ENCODE data around the gene HPGD.
"Not testable (repeated sequence)": the region's sequence is repeated elsewhere in the genome, so short reads cannot be mapped to it uniquely, and the experiment has no call there.

The HPGD gene

DNA sequence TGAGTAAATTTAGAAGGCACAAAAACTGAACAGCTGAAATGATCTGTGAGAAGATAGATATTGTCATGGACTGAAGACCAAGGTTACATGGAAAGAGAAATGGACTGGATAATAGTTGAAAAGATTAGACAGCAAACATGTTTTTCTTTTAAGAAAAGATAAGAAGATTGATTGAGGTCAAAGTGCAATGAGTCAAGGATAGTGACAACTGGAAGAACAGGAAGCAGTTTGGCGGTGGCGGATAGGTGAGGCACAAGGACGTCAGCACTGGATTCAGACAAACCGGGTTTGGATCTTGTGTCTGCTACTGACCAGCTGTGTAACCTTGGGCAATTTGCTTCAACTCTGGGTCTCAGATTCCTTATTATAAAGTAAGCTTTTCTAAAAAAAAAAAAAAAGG lies 2.0 kb upstream of the HPGD start:
- no peak for DNase-seq

DNA sequence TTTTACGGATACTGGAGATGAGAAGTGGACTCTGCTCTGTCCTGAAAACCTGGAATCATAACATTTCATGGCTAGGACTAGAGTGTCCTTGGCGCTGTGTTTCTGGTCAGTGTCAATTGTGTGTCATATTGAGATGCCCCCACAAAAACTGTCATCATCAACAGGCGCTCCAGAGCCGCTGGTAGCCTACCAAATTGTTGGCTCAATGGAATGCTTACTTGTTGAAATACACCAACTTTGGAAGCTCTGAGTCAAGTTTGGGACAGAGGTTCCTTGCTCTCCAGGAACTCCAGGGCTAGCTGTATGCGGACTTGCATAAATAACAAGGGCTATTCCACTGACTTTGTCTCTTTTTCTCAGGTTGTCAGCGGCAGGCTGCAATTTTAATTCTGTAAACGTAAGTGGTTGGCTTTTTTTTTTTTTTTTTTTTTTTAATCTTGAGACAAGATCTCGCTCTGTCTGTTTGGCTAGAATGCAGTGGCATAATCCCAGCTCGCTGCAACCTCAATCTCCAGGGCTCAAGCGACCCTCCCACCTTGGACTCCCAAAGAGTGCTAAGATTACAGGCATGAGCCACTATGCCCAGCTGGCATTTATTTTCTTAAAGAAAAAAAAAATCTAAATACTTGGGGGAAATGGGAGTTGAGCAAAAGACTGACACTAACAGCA lies 871 bp upstream of the HPGD start:
- DNase-seq = no peak

DNA sequence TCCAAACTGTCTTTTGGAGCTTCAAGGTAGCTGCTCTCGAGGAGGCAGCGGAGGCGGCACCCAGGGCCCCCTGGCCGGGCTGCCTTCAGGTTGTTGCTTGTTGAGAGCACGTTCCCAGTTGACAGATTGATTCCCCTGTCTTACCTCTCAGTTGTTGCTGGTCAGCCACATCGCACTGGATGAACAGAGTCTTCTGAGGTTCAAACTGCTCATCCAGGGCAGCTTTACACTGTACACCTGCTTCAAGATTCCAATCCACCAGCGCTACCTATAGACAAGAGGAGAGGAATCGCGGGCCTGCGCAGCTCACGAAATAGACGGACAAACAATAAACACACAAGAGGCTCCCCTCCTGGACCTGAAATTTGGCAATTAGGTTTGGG lies 497 bp downstream of the HPGD start:
- DNase-seq = peak in 1 of 2 donors; percentile 4

DNA sequence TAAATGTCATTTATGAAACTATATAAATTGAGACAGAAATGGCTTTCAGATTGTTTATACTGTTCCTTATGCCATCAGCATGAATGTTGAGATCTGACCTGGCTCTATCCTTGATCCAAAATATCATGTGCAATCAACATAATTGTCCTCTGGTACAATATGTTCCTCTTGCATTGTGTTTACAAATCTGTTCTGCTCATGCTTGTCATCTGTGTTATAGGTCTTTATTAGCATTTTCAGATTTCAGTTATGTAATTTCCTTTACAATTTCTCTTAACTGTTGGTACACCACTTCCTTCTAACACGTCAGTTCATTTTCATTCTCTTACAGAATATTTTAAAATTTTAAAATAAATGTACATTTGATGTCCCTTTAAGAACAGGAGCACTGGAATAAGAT lies 1.6 kb downstream of the HPGD start:
- DNase-seq = no peak

DNA sequence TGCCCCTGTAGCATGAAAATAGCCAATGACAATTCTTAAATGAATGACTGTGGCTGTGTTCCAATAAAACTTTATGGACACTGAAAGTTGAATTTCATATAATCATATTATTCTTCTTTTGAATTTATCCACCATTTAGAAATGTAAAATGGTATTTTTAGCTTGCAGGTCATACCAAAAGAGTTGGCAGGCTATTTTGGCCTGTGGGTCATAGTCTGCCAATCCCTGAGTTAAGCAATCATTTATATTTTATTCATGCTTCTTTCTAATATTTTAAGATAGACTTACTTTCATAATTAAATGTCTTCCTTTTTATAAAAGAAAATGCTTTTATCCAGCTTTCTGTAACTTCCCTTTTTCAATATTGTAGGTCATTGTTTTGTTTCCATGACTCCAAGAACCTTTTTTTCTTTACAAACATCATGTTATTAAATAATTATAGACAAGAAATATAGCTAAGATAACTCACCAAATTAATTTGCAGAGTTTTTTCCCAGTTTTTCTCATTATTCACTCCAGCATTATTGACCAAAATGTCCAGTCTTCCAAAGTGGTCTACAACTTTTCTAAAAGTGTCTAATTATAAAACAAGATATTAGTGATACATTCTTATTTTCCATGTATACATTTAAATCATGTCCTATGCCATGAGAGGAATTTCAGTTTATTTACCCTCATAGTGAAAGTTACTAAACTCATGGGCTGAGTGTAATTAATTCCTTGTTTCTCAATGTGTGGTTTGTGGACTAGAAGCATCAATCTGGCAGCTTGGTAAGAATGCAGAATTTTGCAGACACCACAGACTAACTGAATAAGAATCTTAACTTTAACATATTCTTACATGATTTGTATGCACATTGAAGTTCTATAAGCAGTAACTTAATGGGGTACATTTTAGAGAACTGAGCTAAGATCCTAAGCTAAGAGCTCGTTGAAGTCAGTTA lies 4.5 kb downstream of the HPGD start:
- DNase-seq = no peak

DNA sequence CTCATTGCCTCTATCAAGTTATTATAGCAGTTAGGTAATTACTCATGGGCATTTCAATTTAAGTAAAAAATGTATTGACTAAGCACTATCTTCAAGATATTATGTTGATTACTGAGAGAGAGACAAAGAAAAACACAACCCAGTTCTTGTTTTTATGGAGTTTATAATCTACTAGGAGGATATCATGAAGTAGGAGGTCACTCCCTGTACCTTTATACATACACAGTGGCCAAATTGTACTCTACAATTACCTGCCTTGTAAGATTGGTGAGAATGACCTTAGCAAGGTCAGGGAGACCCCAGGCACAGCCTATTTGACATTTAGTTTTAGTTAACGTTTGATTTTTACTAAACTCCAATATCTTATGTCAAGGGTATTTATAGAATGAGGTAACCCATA lies 5.5 kb downstream of the HPGD start:
- DNase-seq = no peak

DNA sequence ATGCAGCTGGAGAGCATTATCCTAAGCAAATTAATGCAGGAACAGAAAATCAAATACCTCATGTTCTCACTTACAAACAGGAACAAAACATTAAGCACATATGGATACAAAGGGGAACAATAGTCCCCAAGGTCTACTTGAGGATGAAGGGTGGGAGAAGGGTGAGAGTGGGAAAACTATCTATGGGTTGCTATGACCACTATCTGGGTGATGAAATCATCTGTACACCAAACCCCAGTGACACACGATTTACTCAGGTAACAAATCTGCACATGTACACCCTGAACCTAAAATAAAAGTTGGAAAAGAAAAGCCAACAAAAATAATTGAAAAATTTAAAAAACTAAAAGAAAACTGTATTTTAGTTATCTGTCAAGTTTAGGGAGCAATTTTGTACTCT lies 5.9 kb downstream of the HPGD start:
- no peak for DNase-seq

DNA sequence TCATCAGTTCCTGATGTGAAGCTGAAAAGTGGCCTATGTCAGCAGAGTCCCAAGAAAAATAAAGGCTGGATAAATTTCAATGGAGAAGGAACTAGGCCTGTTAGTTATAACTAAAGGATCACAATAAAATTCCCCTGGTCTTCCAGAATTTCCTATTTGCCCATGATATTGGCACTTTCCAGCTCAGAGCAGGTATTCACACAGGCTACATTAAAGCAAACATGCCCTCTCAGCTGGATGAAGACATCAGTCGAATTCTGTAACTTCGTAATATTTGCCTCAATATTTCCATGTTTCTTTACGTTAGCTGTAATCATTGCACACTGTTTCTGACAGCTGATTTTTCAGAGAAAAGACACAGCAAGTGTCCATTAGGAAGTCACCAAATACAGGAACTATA lies 9.5 kb downstream of the HPGD start:
- DNase-seq = no peak

DNA sequence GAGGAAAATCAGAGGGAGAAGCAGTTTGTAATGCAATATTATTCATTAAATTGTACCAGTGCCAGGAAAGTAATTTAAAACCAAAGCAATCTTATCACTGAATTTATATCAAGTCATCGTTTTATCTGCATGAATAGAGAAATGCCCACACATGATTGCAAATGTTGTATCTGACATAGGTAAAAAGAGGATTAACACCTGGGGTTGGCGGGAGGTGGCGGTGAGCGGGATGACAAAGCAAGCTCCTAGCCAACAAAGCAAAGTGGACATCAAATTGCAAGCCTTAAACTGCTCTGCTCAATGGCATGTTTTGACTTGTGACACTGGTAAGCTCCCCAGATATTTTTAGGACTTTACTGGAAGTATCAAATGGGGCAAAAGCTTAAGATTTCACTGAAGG lies 16.4 kb downstream of the HPGD start:
- DNase-seq = no peak

DNA sequence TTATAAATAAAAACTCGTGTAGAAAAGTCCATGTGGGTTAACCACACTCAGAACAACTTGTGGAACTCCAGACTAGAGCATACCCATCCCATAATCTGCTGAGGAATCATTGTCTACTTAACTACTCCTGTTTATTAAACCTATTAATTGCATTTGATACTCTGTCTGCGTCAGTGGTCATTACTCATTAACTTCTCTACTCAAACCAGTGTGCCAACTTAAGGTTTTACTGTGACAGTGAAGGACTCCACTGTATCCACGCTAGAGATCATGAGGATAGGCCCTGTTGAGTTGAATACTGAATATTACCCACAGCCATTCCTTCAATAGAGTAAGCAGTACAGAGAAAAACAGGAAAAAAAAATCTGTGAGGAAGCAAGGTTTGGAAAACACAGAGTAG lies 17.3 kb downstream of the HPGD start:
- DNase-seq = no peak

DNA sequence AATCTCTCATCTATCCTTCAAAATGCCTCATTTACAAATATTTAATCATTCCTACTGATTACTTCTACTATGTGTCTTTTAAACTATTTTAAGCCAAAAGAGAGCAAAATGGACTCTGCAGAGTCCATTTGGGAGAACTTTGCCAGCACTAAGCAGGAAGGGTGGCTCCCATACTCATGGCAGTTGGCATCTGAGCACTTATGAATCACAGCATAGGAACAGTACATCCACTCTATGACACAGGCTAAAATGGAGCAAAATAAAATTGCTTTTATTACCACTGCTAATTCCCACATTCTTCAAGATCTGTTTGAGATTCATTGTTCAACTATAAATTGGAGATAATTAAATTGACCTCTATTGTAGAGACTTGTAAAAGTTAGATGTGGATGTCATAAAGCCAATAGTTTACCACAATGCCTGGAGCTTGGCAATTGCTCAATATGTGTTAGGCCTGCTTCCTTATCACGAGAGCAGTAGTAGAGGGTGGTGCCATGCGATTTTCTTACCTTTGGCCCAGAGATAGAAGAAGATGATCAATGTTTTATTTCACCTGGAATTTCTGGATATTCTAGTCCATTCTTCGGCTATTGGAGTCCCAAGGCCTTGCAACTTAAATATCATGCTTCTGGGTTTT lies 19.1 kb downstream of the HPGD start:
- DNase-seq = no peak

DNA sequence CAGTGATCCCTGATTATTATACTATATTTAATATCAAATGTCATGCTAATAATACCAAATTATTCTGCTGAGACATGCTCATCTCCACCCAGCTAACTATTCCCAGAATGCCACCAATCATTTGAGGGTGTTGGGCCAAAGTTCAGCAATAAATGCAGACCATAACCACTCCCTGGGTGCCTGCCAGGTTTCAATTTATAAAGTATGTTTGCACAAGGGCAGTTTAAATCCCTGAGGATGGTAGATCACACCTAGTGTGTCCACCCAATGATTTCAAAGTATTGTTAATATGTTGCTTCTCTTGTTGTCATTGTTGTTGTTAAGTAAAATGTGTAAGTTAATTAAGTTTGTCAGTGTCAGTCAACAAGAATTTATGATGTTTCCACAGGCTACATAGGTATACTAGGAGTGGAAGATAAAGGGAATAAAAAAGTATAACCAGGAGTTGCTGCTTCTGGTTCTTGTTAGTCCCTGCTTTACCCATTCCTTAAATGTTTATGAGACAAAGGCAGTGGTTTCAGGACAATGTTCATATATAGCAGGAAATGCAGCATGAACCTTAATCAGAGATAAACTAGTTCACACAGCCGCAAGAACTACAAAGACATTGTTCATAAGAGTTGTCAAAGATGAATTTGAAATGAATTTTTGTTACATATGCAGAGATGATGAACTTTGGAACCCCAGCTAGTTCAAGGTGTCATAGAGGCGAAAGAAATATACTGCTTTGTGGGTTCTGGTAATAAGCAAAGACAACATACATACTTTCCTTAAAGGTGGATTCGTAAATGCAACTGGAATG lies 25.5 kb downstream of the HPGD start:
- DNase-seq = no peak

DNA sequence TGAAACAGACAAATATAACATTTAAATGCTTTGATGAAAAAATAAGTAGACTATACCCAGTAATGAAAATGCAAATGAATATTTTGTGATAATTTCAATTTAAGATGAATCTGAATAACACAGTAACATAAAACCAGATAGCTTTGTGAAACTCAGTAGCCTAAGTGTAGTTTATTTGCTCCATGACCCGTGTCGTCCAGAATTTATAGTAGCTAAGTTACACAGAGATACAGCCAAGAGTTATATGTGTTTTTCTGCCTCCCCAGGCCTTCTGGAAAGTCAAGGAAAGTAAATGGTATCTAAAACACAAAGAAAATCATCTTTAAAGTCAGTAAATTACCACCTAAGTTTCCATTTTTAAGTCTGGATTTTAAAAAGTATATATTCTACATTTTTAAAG lies 26.7 kb downstream of the HPGD start:
- no peak for DNase-seq

DNA sequence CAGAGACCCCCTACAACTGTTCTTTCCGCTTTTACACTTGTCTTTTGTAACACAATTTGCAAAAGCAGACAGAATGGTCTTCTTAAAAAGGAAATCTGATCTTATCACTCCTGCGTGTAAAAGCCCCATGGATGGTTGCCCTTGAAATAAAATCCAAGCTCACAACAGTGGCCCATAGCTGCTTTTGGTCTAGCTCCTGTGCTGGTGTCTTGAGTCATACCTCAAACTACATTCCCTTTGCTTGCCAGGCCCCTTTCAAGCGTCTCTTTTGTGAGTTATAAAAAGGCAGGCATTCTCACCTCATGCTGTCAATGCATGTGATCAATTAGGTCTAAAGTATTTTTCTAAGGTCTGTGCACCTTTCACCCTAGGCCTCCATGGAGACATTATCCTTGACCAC lies 27.6 kb downstream of the HPGD start:
- DNase-seq = no peak

DNA sequence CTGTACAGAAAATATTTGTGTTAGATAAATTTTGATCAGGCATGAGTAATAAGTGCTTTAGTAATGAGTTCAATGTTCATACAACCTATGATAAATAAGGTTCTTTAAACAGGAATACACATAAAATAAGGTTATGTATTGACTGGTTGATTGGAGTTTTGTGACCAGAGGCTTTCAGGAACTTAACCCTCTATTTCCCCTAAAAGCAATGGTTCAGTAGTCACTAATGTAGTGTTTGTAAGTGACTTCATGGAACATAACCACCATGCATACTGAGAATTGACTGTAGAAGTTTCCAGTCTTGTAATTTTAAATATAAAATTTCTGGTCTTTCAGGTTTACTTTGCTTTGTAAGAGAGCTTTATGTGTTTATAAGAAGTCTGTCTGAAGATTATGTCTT lies 28.1 kb downstream of the HPGD start:
- no peak for DNase-seq

DNA sequence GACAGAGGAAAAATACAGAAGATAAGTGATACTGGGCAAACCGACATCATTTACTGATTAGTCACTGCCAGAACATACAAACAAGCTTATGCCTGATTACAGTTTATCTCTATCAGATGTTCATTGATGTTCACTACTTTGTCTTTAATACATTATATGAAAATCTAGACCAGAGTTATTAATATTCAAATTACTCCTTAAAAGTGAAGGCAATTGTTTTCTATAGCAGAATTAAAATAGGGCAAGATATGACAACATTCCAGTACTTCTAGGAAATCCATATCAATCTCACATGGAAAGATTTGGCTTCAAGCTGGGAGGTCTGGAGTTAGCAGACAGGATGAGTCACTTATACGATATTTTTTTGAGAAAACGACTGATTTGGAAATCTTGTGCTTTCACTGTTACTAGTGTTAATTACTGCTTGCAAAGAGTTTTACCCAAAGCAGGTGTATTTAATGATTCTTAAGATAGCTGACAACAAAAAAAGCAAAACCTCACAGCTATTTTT lies 31.8 kb downstream of the HPGD start:
- no peak for DNase-seq

DNA sequence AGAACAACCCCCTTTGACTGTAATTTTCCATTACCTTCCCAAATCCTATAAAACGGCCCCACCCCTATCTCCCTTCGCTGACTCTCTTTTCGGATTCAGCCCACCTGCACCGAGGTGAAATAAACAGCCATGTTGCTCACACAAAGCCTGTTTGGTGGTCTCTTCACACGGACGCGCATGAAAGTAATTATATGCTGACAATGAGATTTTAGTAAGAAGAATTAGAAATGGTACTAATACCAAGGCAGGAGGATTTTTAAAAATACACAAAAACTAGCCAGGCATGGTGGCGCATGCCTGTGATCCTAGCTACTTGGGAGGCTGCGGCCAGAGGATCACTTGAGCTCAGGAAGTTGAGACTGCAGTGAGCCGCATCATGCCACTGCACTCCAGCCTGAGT lies 33.9 kb downstream of the HPGD start:
- DNase-seq = not testable (repeated sequence)

DNA sequence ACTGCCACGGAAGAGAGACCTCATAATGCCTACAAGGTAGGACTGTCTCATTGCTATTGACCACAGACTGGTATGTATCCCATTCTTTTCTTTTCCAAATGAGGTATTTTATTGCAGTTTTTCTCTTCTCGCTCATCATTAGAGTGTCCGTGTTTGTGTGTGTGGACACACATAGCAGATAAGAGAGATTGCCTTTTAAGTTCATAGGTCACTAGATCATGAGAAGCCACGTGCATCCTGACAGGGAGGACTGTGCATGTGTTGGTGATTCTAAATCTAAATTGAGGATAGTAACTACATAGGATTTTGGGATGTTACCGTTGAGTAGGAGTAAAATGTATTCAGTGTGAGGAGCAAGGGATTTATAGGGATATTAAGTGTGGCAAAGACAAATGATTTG lies 37.3 kb downstream of the HPGD start:
- DNase-seq = no peak

DNA sequence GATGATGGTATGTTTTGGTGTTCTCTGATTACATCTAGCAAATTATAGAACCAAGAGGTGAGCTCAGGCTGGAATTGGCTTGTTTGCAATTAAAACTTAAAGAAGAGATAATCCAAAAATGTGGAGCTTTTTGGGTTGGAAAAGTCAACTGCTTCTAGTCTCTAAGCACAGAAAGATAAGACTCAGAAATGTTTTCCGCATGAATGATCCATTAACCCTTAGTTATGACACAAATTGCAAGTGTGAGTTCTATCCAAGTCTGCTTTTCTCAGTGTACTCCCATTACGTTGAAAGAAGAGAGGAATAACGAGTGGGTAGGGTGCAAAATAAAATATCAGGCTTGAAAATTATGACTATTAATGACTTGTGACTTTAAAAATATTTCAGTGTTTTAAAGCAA lies 38.5 kb downstream of the HPGD start:
- DNase-seq = no peak

DNA sequence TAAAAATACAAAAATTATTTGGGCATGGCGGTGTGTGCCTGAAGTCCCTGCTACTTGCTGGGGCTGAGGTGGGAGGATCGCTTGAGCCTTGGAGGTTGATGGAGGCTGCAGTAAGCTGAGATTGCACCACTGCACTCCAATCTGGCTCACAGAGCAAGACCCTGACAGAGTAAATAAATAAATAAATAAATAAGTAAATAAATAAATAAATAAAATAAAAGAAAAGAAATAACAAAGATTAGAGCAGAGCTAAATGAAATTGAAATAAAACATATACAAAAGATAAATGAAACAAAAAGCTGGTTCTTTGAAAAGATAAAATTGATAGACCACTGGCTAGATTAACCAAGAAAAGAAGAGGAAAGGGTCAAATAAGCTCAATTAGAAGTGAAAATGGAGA lies 43.1 kb downstream of the HPGD start:
- no peak for DNase-seq

DNA sequence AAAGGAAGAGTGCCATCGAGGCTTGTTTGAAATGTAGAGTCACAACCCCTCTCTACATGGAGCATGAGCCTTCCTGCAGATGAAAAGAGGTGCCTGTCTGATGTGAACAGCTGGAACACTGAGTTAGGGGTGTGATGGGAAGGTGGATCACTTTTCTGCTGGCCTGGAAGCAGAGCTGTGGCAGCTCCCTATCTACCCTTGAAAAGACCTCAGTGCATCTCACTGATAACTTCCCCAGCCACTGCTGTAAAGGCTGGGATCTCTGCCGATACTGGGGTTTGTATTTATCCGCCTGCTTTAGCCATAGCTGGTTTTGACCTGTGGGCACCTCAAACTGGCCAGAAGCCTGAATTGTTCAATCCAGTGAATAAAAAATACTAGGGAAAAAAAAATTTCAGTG lies 46.8 kb downstream of the HPGD start:
- no peak for DNase-seq

DNA sequence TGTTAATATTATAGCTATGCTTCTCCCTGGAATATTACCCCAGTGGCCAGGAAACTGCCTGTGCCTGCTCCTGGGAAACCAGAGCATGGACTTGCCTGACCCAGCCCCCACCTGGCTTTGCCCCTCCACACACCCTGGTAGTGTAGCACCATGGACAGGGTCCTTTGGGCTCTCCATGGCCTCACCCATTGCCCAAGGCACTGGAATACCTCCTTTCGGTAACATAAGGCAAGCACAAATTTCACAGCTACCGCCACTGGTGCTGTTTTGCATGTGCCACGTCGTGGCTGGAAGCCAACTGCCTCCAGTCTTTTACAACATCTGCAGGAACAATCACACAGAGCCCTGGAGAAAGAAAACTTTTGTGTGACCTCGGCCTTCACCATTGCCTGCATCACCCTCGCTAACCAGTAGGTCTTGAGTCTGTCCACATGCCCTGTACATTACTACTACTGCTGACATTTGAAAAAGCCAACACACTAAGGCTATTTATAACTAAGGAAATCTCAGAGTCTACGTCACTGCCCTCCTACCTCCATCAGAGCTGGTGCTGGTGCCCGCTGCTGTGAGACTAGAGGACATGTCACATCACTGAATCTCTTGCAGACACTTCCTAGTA lies 47.7 kb downstream of the HPGD start:
- no peak for DNase-seq

DNA sequence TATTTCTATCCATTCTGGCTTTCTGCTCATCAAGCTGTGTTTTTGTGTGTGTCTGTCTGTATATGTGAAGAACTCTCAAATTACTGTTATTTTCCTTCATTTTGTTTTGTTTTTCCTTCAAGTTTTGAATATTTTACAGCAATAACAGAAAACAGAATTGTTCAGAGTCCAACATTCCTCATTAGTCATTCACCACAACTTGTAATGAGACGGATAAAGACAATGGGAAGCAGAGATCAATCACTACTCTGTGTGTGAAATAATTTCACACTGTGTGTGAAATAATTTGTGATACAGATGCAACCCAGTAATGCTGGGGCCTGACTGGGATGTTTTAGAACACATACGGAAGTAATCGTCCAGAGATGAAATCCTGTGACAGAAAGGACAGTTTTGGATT lies 55.2 kb downstream of the HPGD start:
- DNase-seq = no peak

Measured in stimulated activated CD4-positive, alpha-beta T cell treated with anti-CD3 and anti-CD28 coated beads, Interleukin-2, amount 100 ng/mL, for 24 hours (primary cell).